ENCODE measurements around the gene FGGY. TPM values are rescaled to one million over a fixed set of nuclear protein-coding genes. Genes with fewer than 3 reads are reported as not detected.

FGGY gene
- total and polyA plus RNA-seq, 4 donors = 16.0 to 67.0 (median 43.4) TPM

GRCh38 chr1:59357645-59358320 lies 60.9 kb downstream of the FGGY start:
- Histone ChIP-seq H3K27me3 (ENCODE audit: control insufficient read depth in 4 of 4, insufficient read depth in 4 of 4, low read length in 3 of 4) (no peaks in the 10 kb centered on the region), H3K9ac (ENCODE audit: low read depth in 1 of 2, low read length in 2 of 2) (no peak overlapping the region), H3K4me3 (ENCODE audit: low read depth in 1 of 3, low read length in 3 of 3) (no peak overlapping the region), H3K9me3 (ENCODE audit: control insufficient read depth in 4 of 4, low read length in 3 of 4) (no peaks in the 10 kb centered on the region), H3K36me3 (ENCODE audit: control insufficient read depth in 4 of 4, insufficient read depth in 3 of 4, low read depth in 1 of 4, low read length in 3 of 4) (peaks cover 2 to 10% (median 6%) of the 10 kb centered on the region in 4 donors), H3K27ac (ENCODE audit: low read depth in 1 of 2, low read length in 2 of 2) (no peak overlapping the region), H3K4me1 (ENCODE audit: control insufficient read depth in 4 of 4, insufficient read depth in 4 of 4, low read length in 3 of 4) (no peaks in the 10 kb centered on the region)
- DNase-seq (ENCODE audit: low spot score) = no peak
- 95% methylated on average over 5 of the region's 5 CpGs for WGBS
- TF ChIP-seq JUND (IDR thresholded peaks at IDR 0.05) (no peak), FOXA1 (IDR thresholded peaks at IDR 0.05) (no peak), SP1 (IDR thresholded peaks at IDR 0.05) (no peak), CTCF (IDR thresholded peaks at IDR 0.05; ENCODE audit: low read depth, low read length, missing input control) (no peak), NR2F2 (IDR thresholded peaks at IDR 0.05) (no peak), FOXA2 (IDR thresholded peaks at IDR 0.05) (no peak), RAD21 (IDR thresholded peaks at IDR 0.05) (no peak), ZBTB33 (IDR thresholded peaks at IDR 0.05) (no peak), REST (IDR thresholded peaks at IDR 0.05) (no peak)

- no peak overlapping the region for H3K27ac ChIP-seq (ENCODE audit: low read depth in 1 of 2, low read length in 2 of 2)
- no peaks in the 10 kb centered on the region for H3K4me1 ChIP-seq (ENCODE audit: control insufficient read depth in 4 of 4, insufficient read depth in 4 of 4, low read length in 3 of 4)
- no peak overlapping the region for H3K4me3 ChIP-seq (ENCODE audit: low read depth in 1 of 3, low read length in 3 of 3)
- peaks cover 2 to 10% (median 9%) of the 10 kb centered on the region in 4 donors for H3K36me3 ChIP-seq (ENCODE audit: control insufficient read depth in 4 of 4, insufficient read depth in 3 of 4, low read depth in 1 of 4, low read length in 3 of 4)
- TF ChIP-seq YY1 (IDR thresholded peaks at IDR 0.05) = no peak
- no peak for TF ChIP-seq HNF4A (conservative IDR thresholded peaks at IDR 0.05)
- TF ChIP-seq CTCF (IDR thresholded peaks at IDR 0.05; ENCODE audit: low read depth, low read length, missing input control) = no peak
- no peak for TF ChIP-seq HNF4G (IDR thresholded peaks at IDR 0.05)
- TF ChIP-seq FOXA1 (IDR thresholded peaks at IDR 0.05) = no peak
- TF ChIP-seq JUND (IDR thresholded peaks at IDR 0.05) = no peak
- TF ChIP-seq TAF1 (conservative IDR thresholded peaks at IDR 0.05) = no peak
- TF ChIP-seq EGR1 (IDR thresholded peaks at IDR 0.05; ENCODE audit: low read depth in 2 of 2) = no peak
- TF ChIP-seq GABPA (IDR thresholded peaks at IDR 0.05 in 1 of 2, conservative IDR thresholded peaks at IDR 0.05 in 1 of 2) = no peak
- no peak for TF ChIP-seq ZBTB33 (IDR thresholded peaks at IDR 0.05)
- TF ChIP-seq ATF3 (IDR thresholded peaks at IDR 0.05) = no peak
- TF ChIP-seq FOXA2 (IDR thresholded peaks at IDR 0.05) = no peak
- WGBS = 65% methylated on average over 1 of the region's 1 CpG
- no peak for DNase-seq (ENCODE audit: low spot score)
- H3K9me3 ChIP-seq (ENCODE audit: control insufficient read depth in 4 of 4, low read length in 3 of 4) = no peaks in the 10 kb centered on the region
- H3K27me3 ChIP-seq (ENCODE audit: control insufficient read depth in 4 of 4, insufficient read depth in 4 of 4, low read length in 3 of 4) = no peaks in the 10 kb centered on the region
- H3K9ac ChIP-seq (ENCODE audit: low read depth in 1 of 2, low read length in 2 of 2) = no peak overlapping the region
Observed at GRCh38 chr1:59359325-59359724, 62.4 kb downstream of the FGGY start.

Data from liver (tissue), 9 donors.